HG03159 (cell line): ENCODE measurements around the gene USP35.

ENCODE experiments used
- ATAC-seq: cut with Tn5 transposase; IDR thresholded peaks from one replicate; pipeline ENCODE4 v1.9.1; 2021; ENCODE audit warnings: mild to moderate bottlenecking, moderate library complexity; ENCODE audit not compliant: unreplicated experiment

Gene USP35

GRCh38 chr11:78195917-78196560 lies 7.3 kb downstream of the USP35 start:
- ATAC-seq: no peak

DNA sequence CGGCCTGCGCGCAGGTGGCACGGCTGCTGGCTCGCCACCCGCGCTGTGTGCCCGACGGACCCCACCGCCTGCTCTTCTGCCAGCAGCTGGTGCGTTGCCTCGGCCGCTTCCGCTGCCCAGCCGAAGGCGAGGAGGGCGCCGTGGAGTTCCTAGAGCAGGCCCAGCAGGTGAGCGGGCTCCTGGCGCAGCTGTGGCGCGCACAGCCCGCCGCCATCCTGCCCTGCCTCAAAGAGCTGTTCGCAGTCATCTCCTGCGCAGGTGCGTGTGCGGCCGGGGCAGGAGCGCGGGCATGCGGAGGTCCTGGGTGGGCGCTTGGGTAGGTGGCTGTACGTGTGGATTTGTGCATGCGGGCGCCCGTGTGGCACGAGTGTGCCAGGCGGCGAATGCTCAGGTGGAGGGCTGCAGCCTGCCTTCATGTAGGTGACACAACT lies 8.0 kb downstream of the USP35 start:
- no peak for ATAC-seq

DNA sequence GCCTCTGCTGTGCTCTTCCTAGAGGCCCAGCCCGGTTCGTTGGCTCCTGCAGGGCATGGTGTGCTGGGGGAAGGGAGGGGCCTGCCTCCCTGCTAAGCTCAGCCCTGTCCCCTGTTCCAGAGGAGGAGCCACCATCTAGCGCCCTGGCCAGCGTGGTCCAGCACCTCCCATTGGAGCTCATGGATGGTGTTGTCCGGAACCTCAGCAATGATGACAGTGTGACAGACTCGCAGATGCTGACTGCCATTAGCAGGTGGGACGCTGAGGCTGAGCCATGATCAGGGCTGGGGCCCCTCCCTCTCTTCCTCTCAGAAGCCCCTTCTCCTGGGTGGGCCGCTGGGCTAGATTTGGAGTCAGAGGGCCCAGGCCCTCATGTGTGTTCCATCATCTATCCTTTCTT lies 9.1 kb downstream of the USP35 start:
- no peak for ATAC-seq

- no peak for ATAC-seq
Measured at GRCh38 chr11:78199015-78199652, 10.4 kb downstream of the USP35 start.

DNA sequence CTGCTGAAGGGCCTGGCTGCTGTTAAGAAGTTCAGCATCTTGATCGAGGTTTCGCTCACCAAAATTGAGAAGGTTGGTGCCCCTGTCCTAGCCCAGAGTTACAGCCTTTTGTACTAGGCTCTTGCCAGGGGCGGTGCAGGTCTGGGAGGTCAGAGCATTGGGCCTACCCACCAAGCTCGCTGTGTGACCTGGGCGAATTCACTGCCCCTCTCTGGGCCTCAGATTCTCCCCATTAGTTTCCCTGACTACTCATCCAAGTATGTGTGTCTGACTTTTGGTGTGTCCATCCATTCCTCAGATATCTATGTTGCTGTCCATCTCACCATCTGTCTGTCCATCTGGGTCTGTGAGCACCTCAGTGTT lies 10.9 kb downstream of the USP35 start:
- ATAC-seq: no peak

DNA sequence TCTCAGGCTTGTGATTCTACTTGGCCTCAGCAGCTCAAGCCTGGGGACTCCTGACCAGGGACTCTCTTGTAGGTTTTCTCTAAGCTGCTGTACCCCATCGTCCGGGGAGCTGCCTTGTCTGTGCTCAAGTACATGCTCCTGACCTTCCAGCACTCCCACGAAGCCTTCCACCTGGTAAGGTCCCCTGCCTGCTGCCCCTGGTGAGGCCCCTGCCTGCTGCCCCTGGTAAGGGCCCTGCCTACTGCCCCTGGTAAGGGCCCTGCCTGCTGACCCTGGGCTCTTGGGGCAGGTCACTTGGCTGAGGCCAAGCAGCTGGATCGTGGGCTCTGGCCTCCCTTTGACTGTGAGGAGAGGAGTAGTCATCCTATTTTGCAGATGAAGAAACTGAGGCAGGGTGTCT lies 11.3 kb downstream of the USP35 start:
- no peak for ATAC-seq

GRCh38 chr11:78200553-78200952 lies 11.8 kb downstream of the USP35 start:
- ATAC-seq: no peak

GRCh38 chr11:78201096-78201818 lies 12.5 kb downstream of the USP35 start:
- no peak for ATAC-seq

DNA sequence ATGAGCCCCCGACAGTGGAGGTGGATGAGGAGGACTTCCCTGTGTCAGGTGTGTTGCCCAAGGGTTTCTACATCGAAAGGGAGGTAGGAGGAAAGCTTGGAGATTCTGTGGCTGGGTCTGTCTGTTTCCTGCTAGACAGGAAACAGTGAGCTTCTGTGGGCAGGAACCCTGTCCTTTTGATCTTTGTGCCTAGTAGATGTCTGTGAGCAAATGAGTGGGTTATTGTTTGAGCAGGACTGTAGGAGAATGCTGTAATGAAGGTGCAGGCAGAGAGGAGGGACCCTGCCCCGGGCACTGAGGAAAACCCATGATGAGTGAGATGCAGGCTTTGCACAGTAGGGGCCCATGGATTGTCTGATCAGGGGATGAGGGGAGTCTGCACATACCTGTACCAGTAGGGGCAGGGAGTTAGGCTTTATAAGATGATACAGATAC lies 14.0 kb downstream of the USP35 start:
- no peak for ATAC-seq

GRCh38 chr11:78203184-78203583 lies 14.5 kb downstream of the USP35 start:
- ATAC-seq: no peak

DNA sequence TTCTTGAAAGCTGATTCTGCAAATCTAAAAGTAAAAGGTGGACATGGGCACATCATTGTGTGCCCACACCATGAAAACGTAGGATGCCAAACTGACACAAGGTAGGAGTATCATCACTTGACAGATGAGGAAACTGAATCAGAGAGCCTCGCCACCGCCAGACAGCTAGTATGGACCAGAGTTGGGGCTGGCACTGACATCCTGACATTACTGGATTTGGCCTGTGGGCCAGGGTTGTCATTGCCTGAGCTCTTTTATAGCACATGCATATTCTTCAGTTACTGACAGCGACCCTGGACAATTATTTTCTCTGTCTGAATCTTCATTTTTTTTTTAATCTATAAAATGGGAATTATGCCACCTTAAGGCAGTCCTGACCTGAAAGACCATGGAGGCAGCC lies 16.5 kb downstream of the USP35 start:
- ATAC-seq: no peak

GRCh38 chr11:78205691-78206090 lies 17.0 kb downstream of the USP35 start:
- no peak for ATAC-seq

- no peak for ATAC-seq
Measured at GRCh38 chr11:78207532-78208256, 19.0 kb downstream of the USP35 start.

GRCh38 chr11:78208257-78209165 lies 19.8 kb downstream of the USP35 start:
- ATAC-seq: no peak

- ATAC-seq: no peak
Measured at GRCh38 chr11:78209478-78209877, 20.8 kb downstream of the USP35 start.

- ATAC-seq: no peak
Measured at GRCh38 chr11:78210000-78210608, 21.4 kb downstream of the USP35 start.

DNA sequence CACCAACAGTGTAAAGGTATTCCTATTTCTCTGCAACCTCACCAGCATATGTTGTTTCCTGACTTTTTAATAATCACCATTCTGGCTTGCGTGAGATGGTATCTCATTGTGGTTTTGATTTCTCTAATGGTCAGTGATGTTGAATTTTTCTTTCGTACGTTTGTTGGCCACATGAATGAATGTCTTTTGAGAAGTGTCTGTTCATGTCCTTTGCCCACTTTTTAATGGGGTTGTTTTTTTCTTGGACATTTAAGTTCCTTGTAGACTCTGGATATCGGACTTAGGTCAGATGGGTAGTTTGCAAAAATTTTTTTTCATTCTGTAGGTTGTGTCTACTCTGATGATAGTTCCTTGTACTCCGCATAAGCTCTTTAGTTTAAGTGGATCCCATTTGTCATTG lies 22.8 kb downstream of the USP35 start:
- no peak for ATAC-seq

DNA sequence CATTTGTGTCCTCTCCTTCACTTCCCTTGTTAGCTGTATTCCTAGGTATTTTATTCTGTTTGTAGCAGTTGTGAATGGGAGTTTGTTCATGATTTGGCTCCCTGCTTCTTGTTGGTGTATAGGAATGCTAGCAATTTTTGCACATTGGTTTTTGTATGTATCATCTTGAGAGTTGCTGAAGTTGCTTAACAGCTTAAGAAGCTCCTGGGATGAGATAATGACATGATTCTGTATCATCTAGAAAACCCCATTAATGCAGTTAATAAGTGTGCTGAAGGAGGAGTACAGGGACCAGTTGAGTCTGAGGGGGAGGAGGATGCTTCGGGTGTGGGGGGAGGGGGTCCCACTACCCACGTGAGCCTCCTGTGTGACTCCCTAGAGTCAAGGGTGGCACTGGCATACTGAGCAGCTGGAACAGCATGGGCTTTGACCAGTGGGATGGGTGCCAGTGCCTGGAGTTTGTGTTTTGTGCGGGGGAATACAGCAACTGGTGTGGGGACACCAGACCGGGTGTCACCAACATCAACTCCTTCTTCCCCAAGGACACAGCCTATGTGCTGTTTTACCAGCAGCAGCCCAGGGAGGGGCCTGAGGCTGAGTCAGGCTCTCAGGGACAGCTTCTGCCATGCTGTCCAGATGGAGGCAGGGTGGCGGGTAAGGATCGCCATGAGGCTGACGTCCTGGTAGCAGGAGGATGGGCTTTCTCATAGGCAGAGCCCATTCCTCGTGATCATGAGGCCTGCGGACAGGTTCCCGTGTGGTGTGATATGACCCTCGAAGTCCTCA lies 24.1 kb downstream of the USP35 start:
- ATAC-seq: no peak
